IMR-90 (cell line): ENCODE measurements around the gene GRM8. TPM values are rescaled to one million over a fixed set of nuclear protein-coding genes. Genes with fewer than 3 reads are reported as not detected.

Experiments used
- ATAC-seq: fragments of 200-7000 bp; cut with Tn5 transposase; 2 replicates; pipeline ENCODE4 v1.9.1; 2020; ENCODE audit warnings: low read depth, mild to moderate bottlenecking, moderate library complexity
- BruUV-seq: library from RNA; stranded (reverse); fragments of 400-500 nt; replicated peaks from 2 replicates; lab custom pipeline; 2021; lab: Mats Ljungman, UMichigan
- CTCF ChIA-PET: fragments of 300-600 bp; formaldehyde crosslinking; extraction: SDS; loops from one replicate; lab custom pipeline; 2021; ENCODE audit warnings: antibody characterized with exemption; lab: Yijun Ruan, JAX
- POLR2A ChIA-PET: fragments of 300-600 bp; sonication (Branson Sonifier 250); formaldehyde crosslinking; loops from one replicate; lab custom pipeline; 2022; ENCODE audit warnings: antibody characterized with exemption; ENCODE audit not compliant: unreplicated experiment; lab: Charles Lee
- DNase-seq: peaks from one replicate; pipeline ENCODE4 v3.0.0; 2013
- H2AFZ ChIP-seq: replicated peaks from 2 replicates; pipeline ENCODE3; 2013; ENCODE audit warnings: low read length, mild to moderate bottlenecking; ENCODE audit not compliant: poor library complexity
- H2AK5ac ChIP-seq: 2 replicates; pipeline ENCODE4 v1.6.1; 2013; ENCODE audit warnings: low read depth, low read length, inconsistent platforms
- H2AK9ac ChIP-seq: replicated peaks from 2 replicates; pipeline ENCODE3; 2013; ENCODE audit warnings: mild to moderate bottlenecking, low read depth, low read length, moderate library complexity; ENCODE audit not compliant: poor library complexity
- H2BK120ac ChIP-seq: 2 replicates; pipeline ENCODE4 v1.6.1; 2013; ENCODE audit warnings: low read depth, low read length, inconsistent platforms
- H2BK15ac ChIP-seq: 3 replicates; pipeline ENCODE4 v1.6.1; 2013; ENCODE audit warnings: low read depth, low read length, inconsistent platforms
- H2BK20ac ChIP-seq: 2 replicates; pipeline ENCODE4 v1.6.1; 2013; ENCODE audit warnings: low read depth, mild to moderate bottlenecking, inconsistent platforms, low read length, moderate library complexity
- H2BK5ac ChIP-seq: 2 replicates; pipeline ENCODE4 v1.6.1; 2013; ENCODE audit warnings: mild to moderate bottlenecking, low read depth, low read length, inconsistent platforms; ENCODE audit not compliant: poor library complexity, severe bottlenecking
- H3K14ac ChIP-seq: replicated peaks from 2 replicates; pipeline ENCODE4 v1.6.1; 2013; ENCODE audit warnings: low read depth, low read length, inconsistent platforms
- H3K18ac ChIP-seq: 2 replicates; pipeline ENCODE4 v1.6.1; 2013; ENCODE audit warnings: low read depth, low read length, control low read depth
- H3K23ac ChIP-seq: 2 replicates; pipeline ENCODE4 v1.6.1; 2013; ENCODE audit warnings: low read depth, low read length, inconsistent platforms
- H3K27ac ChIP-seq: 2 replicates; pipeline ENCODE4 v1.5.1; 2013; ENCODE audit warnings: mild to moderate bottlenecking, control low read depth, low read length; ENCODE audit not compliant: insufficient read depth
- H3K27me3 ChIP-seq: 2 replicates; pipeline ENCODE4 v1.6.1; 2013; ENCODE audit warnings: low read length; ENCODE audit not compliant: control insufficient read depth, insufficient read depth
- H3K36me3 ChIP-seq: 2 replicates; pipeline ENCODE4 v1.6.1; 2013; ENCODE audit warnings: low read length, mixed read lengths; ENCODE audit not compliant: control insufficient read depth, insufficient read depth
- H3K4ac ChIP-seq: 2 replicates; pipeline ENCODE4 v1.6.1; 2013; ENCODE audit warnings: low read depth, low read length, inconsistent platforms
- H3K4me1 ChIP-seq: 2 replicates; pipeline ENCODE4 v1.6.1; 2013; ENCODE audit warnings: low read length, mixed read lengths; ENCODE audit not compliant: control insufficient read depth, insufficient read depth
- H3K4me2 ChIP-seq: 2 replicates; pipeline ENCODE4 v1.6.1; 2013; ENCODE audit warnings: low read depth, mild to moderate bottlenecking, control low read depth, low read length, moderate library complexity
- H3K4me3 ChIP-seq: 2 replicates; pipeline ENCODE4 v1.5.1; 2013; ENCODE audit warnings: low read depth, mild to moderate bottlenecking, control low read depth, low read length, moderate library complexity; ENCODE audit not compliant: insufficient read depth
- H3K56ac ChIP-seq: 2 replicates; pipeline ENCODE4 v1.6.1; 2013; ENCODE audit warnings: low read length, inconsistent platforms; ENCODE audit not compliant: insufficient read depth; ENCODE audit errors: extremely low read depth
- H3K79me1 ChIP-seq, 2 experiments: 2 replicates each; pipeline ENCODE4 v1.6.1; 2013; ENCODE audit warnings: low read length in 2 of 2, inconsistent platforms in 1 of 2, low read depth in 1 of 2
- H3K9ac ChIP-seq: 2 replicates; pipeline ENCODE4 v1.6.1; 2013; ENCODE audit warnings: low read depth, low read length, control low read depth
- H3K9me1 ChIP-seq: 2 replicates; pipeline ENCODE4 v1.6.1; 2013; ENCODE audit warnings: low read length, inconsistent platforms; ENCODE audit not compliant: insufficient read depth
- H3K9me3 ChIP-seq: 2 replicates; pipeline ENCODE4 v1.6.1; 2013; ENCODE audit warnings: low read length; ENCODE audit not compliant: control insufficient read depth, insufficient read depth
- H4K20me1 ChIP-seq: 2 replicates; pipeline ENCODE4 v1.6.1; 2013; ENCODE audit warnings: low read length, inconsistent platforms; ENCODE audit not compliant: insufficient read depth
- H4K5ac ChIP-seq: 2 replicates; pipeline ENCODE4 v1.6.1; 2013; ENCODE audit warnings: mild to moderate bottlenecking, low read depth, low read length, control low read depth
- H4K8ac ChIP-seq, 2 experiments: 2 replicates each; pipeline ENCODE4 v1.6.1; 2013; ENCODE audit warnings: low read depth in 2 of 2, low read length in 2 of 2, control low read depth in 1 of 2, inconsistent platforms in 1 of 2
- H4K91ac ChIP-seq: 2 replicates; pipeline ENCODE4 v1.6.1; 2013; ENCODE audit warnings: low read depth, low read length, inconsistent platforms; ENCODE audit not compliant: insufficient read depth
- BHLHE40 ChIP-seq: fragments of 150-350 bp; IDR thresholded peaks from 2 replicates; pipeline ENCODE4 v1.6.1; 2016; ENCODE audit warnings: mild to moderate bottlenecking, low read depth, low read length
- CEBPB ChIP-seq: IDR thresholded peaks from 2 replicates; pipeline ENCODE4 v1.6.1; 2012; ENCODE audit warnings: low read depth, low read length, improper control_type of control experiment
- CHD1 ChIP-seq: IDR thresholded peaks from 2 replicates; pipeline ENCODE4 v1.6.1; 2012; ENCODE audit warnings: low read depth, low read length, improper control_type of control experiment
- CTCF ChIP-seq: conservative IDR thresholded peaks from 2 replicates; pipeline ENCODE4 v1.5.1; 2012; ENCODE audit warnings: mild to moderate bottlenecking, low read depth, low read length, improper control_type of control experiment
- ELK1 ChIP-seq: fragments of 150-350 bp; IDR thresholded peaks from 2 replicates; pipeline ENCODE4 v1.6.1; 2016; ENCODE audit warnings: low read depth, mild to moderate bottlenecking, low read length, moderate library complexity, borderline replicate concordance
- FOS ChIP-seq: fragments of 150-350 bp; IDR thresholded peaks from 2 replicates; pipeline ENCODE4 v1.6.1; 2016; ENCODE audit warnings: low read depth, low read length
- MAFK ChIP-seq: IDR thresholded peaks from 2 replicates; pipeline ENCODE4 v1.6.1; 2012; ENCODE audit warnings: low read depth, low read length, improper control_type of control experiment
- MAZ ChIP-seq: IDR thresholded peaks from 2 replicates; pipeline ENCODE4 v1.6.1; 2012; ENCODE audit warnings: low read depth, mild to moderate bottlenecking, low read length, improper control_type of control experiment, moderate library complexity, borderline replicate concordance
- MXI1 ChIP-seq: IDR thresholded peaks from 2 replicates; pipeline ENCODE4 v1.6.1; 2012; ENCODE audit warnings: low read depth, mild to moderate bottlenecking, low read length, moderate library complexity, borderline replicate concordance
- NFE2L2 ChIP-seq: fragments of 150-350 bp; IDR thresholded peaks from 2 replicates; pipeline ENCODE4 v1.6.1; 2016; ENCODE audit warnings: low read depth, mild to moderate bottlenecking, low read length
- POLR2A ChIP-seq: IDR thresholded peaks from 2 replicates; pipeline ENCODE4 v1.6.1; 2012; ENCODE audit warnings: mild to moderate bottlenecking, low read depth, low read length
- RAD21 ChIP-seq: IDR thresholded peaks from 2 replicates; pipeline ENCODE4 v1.6.1; 2012; ENCODE audit warnings: low read length, improper control_type of control experiment
- RCOR1 ChIP-seq: IDR thresholded peaks from 2 replicates; pipeline ENCODE4 v1.6.1; 2012; ENCODE audit warnings: mild to moderate bottlenecking, low read length, improper control_type of control experiment; ENCODE audit not compliant: insufficient replicate concordance
- RFX5 ChIP-seq: IDR thresholded peaks from 2 replicates; pipeline ENCODE4 v1.8.0; 2012; ENCODE audit warnings: low read depth, mild to moderate bottlenecking, low read length, moderate library complexity
- SMC3 ChIP-seq: fragments of 150-350 bp; IDR thresholded peaks from 2 replicates; pipeline ENCODE4 v1.6.1; 2016; ENCODE audit warnings: low read depth, mild to moderate bottlenecking, antibody characterized with exemption, low read length, moderate library complexity
- USF2 ChIP-seq: fragments of 150-350 bp; IDR thresholded peaks from 2 replicates; pipeline ENCODE4 v1.6.1; 2017; ENCODE audit warnings: mild to moderate bottlenecking, antibody characterized with exemption, low read length, low read depth
- WGBS, 2 experiments: methylation state at CpG; one replicate each; pipeline versions ENCODE4 v1.1.5 to v1.1.7; 2013; ENCODE audit warnings: missing lambda C conversion rate in 2 of 2; ENCODE audit not compliant: insufficient read length in 1 of 2; ENCODE audit errors: extremely low coverage in 2 of 2; 5-methylcytosine and 5-hydroxymethylcytosine counted together
- dilution Hi-C: fragments of 300-500 bp; cut with HindIII; formaldehyde crosslinking; loops from one replicate; pipeline ENCODE4 v1.14.3; 2018; ENCODE audit warnings: low sequenced_read_pairs; ENCODE audit not compliant: unreplicated experiment
- in situ Hi-C: fragments of 300-500 bp; cut with MboI; formaldehyde crosslinking; loops from 3 replicates; pipeline ENCODE4 v1.14.3; 2019; ENCODE audit warnings: low sequenced_read_pairs, inconsistent platforms, mixed read lengths
- intact Hi-C: fragments of 100-400 bp; cut with micrococcal nuclease; formaldehyde crosslinking; loops from 2 replicates; pipeline ENCODE4 v1.10.0; 2022
- polyA plus RNA-seq, 3 experiments: library from polyadenylated mRNA; depleted of rRNA; stranded (reverse); fragments of >200 nt; gene quantifications; 2 replicates each; pipeline ENCODE4 v1.2.3, GENCODE V29; 2012; ENCODE audit warnings: low replicate concordance in 1 of 3
- total RNA-seq: library from RNA; depleted of rRNA; stranded (reverse); fragments of >200 nt; gene quantifications from 2 replicates; pipeline ENCODE4 v1.2.3, GENCODE V29; 2012

GRM8 gene
- total and polyA plus RNA-seq, 2 of the 4 experiments (the other 2 are of a cell fraction) = not detected

GRCh38 chr7:127018889-127019288 lies 233.9 kb downstream of the GRM8 start:
- Histone ChIP-seq H4K20me1 (no peaks in the 10 kb centered on the region), H3K4me2 (no peak overlapping the region), H3K9ac (no peak overlapping the region), H3K9me3 (peaks cover 5% of the 10 kb centered on the region; the same call in 1 of the 2 replicates), H3K4ac (no peak overlapping the region), H3K23ac (no peak overlapping the region), H3K79me1 (no peaks in the 10 kb centered on the region), H2BK15ac (no peak overlapping the region), H2BK5ac (no peak overlapping the region), H2BK20ac (no peak overlapping the region), H2AK5ac (no peak overlapping the region), H3K14ac (no peak overlapping the region), H3K56ac (no peak overlapping the region), H3K27me3 (no peaks in the 10 kb centered on the region), H4K91ac (no peak overlapping the region), H3K9me1 (no peaks in the 10 kb centered on the region), H4K8ac (no peak overlapping the region), H2AFZ (no peak overlapping the region), H4K5ac (no peak overlapping the region), H3K4me3 (no peak overlapping the region), H2AK9ac (no peak overlapping the region), H2BK120ac (no peak overlapping the region), H3K4me1 (no peaks in the 10 kb centered on the region), H3K27ac (no peak overlapping the region), H3K18ac (no peak overlapping the region), H3K36me3 (no peaks in the 10 kb centered on the region)
- dilution Hi-C loops = no loop called here
- in situ Hi-C loops = no loop called here
- ChIA-PET CTCF (no interaction called here), POLR2A (no interaction called here)
- intact Hi-C loops = no loop called here
- BruUV-seq = no TSS peak
- DNase-seq = no peak
- TF ChIP-seq CEBPB (no peak), POLR2A (no peak), FOS (no peak), RCOR1 (no peak), CHD1 (no peak), MAFK (no peak), USF2 (no peak), BHLHE40 (no peak), SMC3 (no peak), RAD21 (no peak), ELK1 (no peak), RFX5 (no peak), CTCF (no peak), MXI1 (no peak), MAZ (no peak), NFE2L2 (no peak)
- ATAC-seq = no peak
- no CpG with 5 or more reads among the region's 2 CpGs for WGBS, 2 experiments
